GM12892 (cell line): ENCODE results near the gene RXFP3.

ENCODE experiments used
- POLR2A ChIP-seq: IDR thresholded peaks from 2 replicates; pipeline ENCODE4 v1.6.1; 2011; ENCODE audit warnings: low read depth, low read length, control low read depth
- POLR2AphosphoS5 ChIP-seq: IDR thresholded peaks from 2 replicates; pipeline ENCODE4 v1.6.1; 2011; ENCODE audit warnings: low read depth, low read length, control low read depth
- TAF1 ChIP-seq: IDR thresholded peaks from 2 replicates; pipeline ENCODE4 v1.6.1; 2011; ENCODE audit warnings: low read depth, mild to moderate bottlenecking, control low read depth, low read length, borderline replicate concordance

DNA sequence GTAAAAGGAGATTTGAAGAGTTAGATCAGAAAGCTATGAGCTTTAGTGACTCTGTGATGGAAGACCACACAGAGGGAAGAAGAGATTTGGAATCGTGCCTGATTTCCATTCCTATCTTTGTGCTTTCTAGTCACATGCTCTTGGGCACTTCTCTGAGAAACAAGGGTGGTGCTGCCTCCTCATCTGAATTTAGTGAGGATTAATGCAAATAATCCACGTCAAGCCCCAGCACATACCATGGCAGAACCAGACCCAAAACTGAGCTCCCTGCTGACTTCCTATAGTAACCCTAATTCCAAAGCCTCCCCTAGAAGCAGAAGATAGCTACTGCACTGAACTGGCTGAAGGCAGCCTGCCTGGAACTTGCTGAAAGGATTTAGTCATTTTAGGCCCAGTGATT, 30.6 kb downstream of the RXFP3 start:
- TF ChIP-seq POLR2AphosphoS5 (no peak), POLR2A (no peak), TAF1 (no peak)
